ENCODE data around the gene HDAC4.

DNA sequence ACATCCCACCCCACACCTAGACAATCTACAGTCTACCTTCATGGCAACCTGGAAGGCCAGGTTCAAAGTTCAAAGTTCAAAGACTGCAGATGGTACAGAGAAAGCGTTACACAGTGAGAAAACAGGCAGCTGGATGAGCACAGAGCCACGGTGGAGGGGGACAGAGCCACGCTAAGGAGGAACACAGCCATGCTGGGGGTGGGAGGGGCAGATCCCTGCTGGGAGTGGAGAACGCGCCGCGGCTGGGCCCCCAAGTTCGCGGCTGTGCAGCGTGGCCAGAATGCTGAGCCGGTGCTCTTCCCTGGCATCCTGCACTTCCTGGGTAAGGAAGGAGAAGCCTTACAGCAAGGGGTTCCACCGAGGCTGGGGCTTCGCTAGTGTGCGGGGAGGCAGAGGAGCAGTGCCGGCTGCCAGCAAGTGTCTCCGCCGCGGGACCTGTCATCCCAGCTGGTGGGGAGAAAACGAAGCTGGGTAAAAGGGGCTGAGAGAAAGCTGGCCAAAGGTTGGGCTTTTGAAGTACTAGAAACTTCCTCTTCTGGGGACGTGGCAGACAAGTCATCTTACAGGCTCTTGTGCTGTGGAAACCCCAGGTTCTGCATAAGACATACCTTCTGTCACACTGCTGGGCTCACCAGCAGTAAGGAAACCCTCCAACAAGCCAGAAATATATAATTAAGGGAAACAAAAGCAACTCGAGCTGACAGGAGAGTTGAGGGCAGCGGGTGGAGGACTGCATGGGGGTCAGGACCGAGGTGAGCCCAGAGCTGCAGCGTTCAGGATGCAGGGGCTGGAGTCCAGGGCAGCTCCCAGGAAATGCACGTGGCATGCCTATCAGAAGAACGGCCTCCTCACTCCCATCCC lies 115.5 kb downstream of the HDAC4 start:
- TF ChIP-seq ZNF274 (IDR thresholded peaks at IDR 0.05; ENCODE audit: low read depth, low read length) (no peak), YY1 (IDR thresholded peaks at IDR 0.05; ENCODE audit: insufficient read depth, insufficient read length) (no peak), SUZ12 (IDR thresholded peaks at IDR 0.05; ENCODE audit: extremely low read depth, insufficient read depth, insufficient read length) (no peak)
